ENCODE results near the gene VPS13A.

GRCh38 chr9:77432053-77432452 lies 254.7 kb downstream of the VPS13A start:
- no peak for TF ChIP-seq POLR2A (IDR thresholded peaks at IDR 0.05)
- no peak for TF ChIP-seq CTCF (IDR thresholded peaks at IDR 0.05)

Measured in uterus (tissue), 2 donors.